Measurements from ENCODE around the gene EGFLAM.

GRCh38 chr5:38284384-38284783 lies 26.0 kb downstream of the EGFLAM start:
- TF ChIP-seq POLR2AphosphoS5 (IDR thresholded peaks at IDR 0.05), result no peak
- TF ChIP-seq CTCF (IDR thresholded peaks at IDR 0.05), result no peak

Measured in esophagus muscularis mucosa (tissue), 3 donors.